NCI-H1092 (cell line): ENCODE results near the gene CCDC107.
"Not testable (repeated sequence)": the region's sequence is repeated elsewhere in the genome, so short reads cannot be mapped to it uniquely, and the experiment has no call there.

Source experiments
- DNase-seq: peaks from one replicate; lab custom pipeline; 2025; lab: John Stamatoyannopoulos, UW

CCDC107 gene

DNA sequence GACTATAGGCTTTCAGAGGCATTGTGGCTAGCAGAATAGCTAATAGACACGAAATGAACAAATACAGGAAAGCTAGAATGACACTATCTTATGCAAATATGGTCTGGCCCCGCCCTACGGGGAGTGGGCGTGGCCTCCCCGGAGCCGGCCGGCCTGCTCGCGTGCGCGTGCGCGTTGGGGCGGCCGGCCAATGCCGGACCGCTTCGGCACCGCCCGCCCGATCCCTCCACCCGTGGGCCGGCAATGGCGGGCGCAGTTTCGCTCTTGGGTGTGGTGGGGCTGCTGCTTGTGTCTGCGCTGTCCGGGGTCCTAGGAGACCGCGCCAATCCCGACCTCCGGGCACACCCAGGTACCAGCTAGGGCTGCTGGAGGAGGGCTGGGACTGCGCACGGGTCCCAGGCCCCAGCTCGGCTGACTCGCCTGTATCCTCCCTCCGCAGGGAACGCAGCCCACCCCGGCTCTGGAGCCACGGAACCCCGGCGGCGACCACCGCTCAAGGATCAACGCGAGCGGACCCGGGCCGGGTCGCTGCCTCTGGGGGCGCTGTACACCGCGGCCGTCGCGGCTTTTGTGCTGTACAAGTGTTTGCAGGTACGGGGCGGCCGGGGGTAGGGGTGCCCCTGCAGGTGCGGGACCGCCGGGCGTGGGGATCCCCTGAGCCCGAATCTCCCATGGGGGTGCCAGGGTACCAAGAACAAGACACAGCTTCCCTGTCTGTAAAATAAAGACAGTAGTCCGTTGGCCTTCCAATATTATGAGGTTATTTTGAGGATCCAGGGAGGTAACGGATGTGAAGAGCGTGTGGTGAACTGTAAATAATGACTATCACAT lies at the start of gene CCDC107:
Gene CCDC107, plus strand, starts transcription at position 156 of the 831 bp plus-strand sequence. Its CDS starts 88 bp downstream, at position 244.
- peak; percentile 84 for DNase-seq

DNA sequence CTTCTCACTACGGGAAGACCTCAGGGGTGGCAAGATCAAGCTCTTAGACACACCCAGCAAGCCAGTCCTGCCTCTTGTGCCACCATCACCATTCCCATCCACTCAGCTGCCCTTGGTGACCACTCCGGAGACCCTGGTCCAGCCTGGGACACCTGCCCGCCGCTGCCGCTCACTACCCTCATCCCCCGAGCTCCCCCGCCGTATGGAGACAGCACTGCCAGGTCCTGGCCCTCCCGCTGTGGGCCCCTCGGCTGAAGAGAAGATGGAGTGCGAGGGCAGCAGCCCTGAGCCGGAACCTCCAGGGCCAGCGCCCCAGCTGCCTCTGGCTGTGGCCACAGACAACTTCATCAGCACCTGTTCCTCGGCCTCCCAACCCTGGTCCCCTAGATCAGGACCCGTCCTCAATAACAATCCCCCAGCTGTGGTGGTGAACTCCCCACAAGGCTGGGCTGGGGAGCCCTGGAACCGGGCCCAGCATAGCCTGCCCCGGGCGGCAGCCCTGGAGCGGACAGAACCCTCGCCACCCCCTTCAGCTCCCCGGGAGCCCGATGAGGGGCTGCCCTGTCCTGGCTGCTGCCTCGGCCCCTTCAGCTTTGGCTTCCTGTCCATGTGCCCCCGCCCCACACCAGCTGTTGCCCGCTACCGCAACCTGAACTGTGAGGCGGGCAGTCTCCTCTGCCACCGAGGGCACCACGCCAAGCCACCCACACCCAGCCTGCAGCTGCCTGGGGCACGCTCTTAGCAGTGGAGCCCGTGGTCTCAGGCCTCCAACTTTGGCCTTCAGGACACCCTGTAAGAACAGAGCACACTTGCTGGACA lies 48.9 kb upstream of the CCDC107 start:
- no peak for DNase-seq

GRCh38 chr9:35609820-35610163 lies 48.3 kb upstream of the CCDC107 start:
- DNase-seq, result no peak

DNA sequence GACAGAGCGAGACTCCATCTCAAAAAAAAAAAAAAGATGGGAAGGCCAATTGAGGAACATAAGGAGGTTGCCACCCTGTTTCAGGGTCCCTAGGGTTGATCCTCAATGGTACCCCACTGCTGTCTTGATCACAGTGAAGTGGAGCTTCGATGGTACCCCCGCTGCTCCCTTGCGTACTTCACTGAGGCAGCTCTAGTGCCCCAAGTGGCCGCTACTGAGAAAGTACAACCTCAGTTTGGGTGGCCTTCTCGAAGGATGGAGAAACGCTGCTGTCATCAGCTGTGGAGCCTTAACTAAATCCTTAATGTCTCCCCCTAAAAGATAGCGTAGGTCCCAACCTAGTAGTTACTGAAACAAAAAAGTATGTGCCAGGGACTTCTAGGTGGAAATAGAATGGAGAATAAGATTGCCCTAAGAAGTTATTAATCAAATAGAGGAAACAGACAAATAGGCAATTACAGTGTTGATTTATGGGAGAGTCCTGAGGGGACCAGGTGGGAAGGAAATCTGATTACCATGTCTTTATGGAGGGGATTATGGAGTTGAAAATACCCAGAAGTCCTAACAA lies 46.8 kb upstream of the CCDC107 start:
- no peak for DNase-seq

DNA sequence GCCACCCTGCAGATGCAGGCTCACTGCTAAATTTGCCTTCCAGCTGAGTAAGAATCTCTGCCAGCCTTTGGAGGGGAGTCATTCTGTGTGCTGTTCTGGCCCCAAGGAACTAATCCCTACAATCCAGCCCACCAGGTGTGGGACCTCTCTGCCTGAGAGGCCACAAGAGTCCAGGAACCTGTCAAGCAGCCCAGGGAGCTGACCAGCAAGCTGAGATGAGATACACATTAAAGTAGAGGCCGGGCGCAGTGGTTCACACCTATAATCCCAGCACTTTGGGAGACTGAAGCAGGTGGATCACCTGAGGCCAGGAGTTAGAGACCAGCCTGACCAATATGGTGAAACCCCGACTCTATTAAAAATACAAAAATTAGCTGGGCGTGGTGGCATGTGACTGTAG lies 46.0 kb upstream of the CCDC107 start:
- DNase-seq, result not testable (repeated sequence)

DNA sequence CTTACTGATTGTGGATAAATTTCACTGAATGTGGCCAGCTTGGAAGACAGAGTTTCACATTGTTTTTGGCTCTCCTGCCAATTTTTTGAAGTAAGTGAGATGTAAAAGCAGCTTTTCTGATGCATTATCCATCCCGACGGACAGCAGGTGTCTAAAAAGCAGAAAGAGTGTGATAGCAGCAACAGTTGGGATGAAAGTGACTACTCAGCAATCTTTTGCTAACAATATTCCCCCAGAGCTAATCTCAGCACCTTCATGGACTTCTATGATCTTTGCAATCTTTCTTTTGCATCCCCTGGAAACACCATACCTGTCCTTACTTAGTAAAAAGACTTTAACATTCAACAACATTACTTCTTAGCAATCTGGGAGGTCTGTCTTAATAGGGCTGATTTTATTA lies 45.2 kb upstream of the CCDC107 start:
- DNase-seq, result no peak

GRCh38 chr9:35615981-35616680 lies 42.0 kb upstream of the CCDC107 start:
- DNase-seq, result no peak

- DNase-seq, result peak; percentile 13
These were observed 41.2 kb upstream of the CCDC107 start for GRCh38 chr9:35616681-35617459.

DNA sequence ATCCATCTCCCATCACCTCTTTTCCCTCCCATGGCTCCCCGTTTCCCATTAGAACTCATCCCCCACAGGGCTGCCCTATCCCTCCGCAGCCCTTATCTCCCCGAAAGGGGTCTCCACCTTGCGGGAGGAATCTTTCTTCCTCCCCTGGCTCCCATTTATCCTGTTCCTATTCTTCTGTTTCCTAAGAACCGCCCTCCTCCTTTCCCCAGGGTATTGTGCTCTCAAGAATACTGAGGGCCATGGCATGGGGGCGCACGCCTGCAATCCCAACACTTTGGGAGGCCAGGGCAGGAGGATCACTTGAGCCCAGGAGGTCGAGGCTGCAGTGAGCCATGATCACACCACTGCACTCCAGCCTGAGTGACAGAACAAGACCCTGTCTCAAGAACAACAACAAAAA lies 40.5 kb upstream of the CCDC107 start:
- DNase-seq, result no peak

DNA sequence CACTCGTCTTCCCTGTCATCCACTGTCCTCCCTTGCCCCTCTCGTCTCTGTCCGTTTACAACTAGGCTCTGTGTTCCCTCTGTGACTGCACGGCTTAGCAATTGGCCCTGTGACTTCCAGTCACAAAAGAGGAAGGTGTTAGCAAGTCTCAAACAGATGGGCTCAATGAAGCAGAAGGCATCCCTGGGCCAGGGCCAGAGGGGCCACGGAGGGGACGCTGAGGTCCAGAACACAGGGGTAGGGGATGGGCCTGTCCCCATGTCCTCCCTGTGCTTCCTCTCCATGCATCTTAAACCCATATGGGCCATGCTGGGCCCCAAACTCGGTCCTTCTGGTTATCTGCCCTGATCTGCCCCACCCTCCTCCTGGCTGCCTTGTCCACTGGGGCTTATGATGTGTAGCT lies 39.8 kb upstream of the CCDC107 start, which contains the start of gene CD72:
Gene CD72, minus strand, starts transcription at position 89 of the 403 bp plus-strand sequence. CDS start 110 bp downstream, outside the sequence.
- no peak for DNase-seq

GRCh38 chr9:35618854-35619799 lies 39.0 kb upstream of the CCDC107 start:
- DNase-seq, result no peak

DNA sequence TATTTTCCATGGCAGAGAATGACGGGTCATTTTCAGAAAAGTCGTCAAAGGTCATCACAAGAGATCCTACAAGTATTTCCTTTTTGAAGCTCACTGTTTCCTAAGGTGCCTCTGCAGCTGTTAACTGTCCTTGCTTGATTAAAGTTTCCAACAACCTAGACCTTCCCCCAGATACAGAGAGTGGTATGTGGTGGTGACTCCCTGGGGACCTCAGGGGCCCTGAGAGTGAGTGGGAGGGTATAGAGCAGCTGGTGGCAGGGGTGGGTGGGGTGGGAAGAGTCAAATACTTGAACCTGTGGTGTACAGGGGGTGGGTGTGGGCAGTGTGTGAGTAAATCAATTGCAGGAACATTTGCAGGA lies 38.3 kb upstream of the CCDC107 start:
- no peak for DNase-seq

DNA sequence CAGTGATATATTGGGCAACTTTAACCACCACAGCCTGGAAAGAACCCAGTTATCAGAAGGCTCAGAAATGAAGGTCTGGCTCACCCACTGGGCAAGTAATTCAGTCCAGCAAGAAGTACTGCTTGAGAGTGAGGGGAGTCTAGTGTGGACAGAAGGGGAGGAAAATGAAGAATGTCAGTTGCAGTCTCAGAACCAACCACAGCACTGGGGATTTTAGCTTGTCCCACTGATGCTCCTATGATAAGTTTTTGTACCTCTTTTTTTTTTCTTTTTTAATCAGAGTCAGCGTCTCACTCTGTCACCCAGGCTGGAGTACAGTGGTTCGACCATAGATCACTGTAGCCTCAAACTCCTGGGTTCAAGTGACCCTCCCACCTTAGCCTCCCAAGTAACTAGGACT lies 30.5 kb upstream of the CCDC107 start:
- no peak for DNase-seq

DNA sequence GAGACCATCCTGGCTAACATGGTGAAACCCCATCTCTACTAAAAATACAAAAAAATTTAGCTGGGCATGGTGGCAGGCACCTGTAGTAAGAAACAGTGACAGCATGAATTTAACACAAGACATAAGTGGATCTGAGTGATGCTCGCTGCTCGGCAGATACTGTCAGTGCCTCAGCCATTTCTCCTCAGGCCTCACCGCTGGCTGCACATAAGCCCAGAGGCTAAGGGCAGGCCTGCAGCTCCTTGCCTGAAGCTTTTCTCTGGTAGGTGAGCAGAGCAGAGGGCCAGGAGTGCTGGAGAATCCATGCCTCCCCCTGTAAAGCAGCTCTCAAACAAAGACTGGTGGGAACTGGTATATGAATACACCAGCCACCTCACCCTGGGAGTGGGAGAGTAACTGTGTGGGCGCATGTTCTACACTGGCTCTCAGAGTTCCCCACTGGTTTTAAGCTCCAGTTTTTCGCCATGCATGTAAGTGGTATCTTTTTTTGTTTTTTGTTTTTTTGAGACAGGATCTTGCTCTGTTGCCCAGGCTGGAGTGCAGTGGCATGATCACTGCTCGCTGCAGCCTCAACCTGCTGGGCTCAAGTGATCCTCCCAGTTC lies 29.6 kb upstream of the CCDC107 start:
- no peak for DNase-seq

GRCh38 chr9:35629597-35629996 lies 28.5 kb upstream of the CCDC107 start:
- no peak for DNase-seq

GRCh38 chr9:35635730-35636129 lies 22.4 kb upstream of the CCDC107 start:
- DNase-seq, result no peak

DNA sequence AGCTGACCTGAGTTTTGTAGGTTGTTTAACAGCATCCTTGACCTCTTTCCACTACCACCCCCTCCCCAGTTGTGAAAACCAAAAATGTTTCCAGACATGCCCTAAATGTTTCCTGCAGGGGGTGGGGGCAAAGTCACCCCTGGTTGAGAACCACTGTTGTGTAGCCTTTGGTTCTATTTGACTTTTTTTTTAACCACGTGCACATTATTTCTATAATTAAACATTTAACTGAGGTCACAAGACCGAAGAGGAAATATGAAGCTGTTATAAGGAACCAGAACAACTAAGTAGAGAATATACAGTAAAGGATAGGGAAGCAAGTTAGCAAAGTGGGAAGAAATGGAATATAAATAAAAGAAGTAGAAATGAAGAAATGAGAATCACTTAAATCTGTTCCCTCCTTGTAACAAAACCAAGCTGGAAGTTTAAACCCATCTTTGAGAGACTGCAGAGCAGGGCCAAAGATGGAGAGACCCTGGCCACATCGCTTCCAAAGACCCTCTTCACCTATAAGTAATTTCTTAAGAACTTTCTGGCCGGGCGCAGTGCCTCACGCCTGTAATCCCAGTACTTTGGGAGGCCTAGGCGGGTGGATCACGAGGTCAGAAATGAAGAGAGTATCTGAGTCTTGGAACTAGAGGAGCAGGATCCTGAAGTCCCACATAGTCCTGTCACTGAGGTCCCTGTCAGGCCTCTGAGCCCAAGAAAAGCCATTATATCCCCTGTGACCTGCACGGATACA lies 21.8 kb upstream of the CCDC107 start:
- DNase-seq, result no peak

DNA sequence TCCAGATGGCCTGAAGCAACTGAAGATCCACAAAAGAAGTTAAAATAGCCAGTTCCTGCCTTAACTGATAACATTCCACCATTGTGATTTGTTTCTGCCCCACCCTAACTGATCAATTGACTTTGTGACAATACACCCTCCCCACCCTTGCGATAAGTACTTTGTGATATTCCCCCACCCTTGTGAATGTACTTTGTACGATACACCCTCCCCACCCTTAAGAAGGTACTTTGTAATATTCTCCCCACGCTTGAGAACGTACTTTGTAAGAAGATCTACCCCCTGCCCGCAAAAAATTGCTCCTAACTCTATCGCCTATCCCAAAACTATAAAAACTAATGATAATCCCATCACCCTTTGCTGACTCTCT lies 21.2 kb upstream of the CCDC107 start:
- not testable (repeated sequence) for DNase-seq

GRCh38 chr9:35637427-35637955 lies 20.6 kb upstream of the CCDC107 start:
- not testable (repeated sequence) for DNase-seq
